Measurements from ENCODE around the gene FGD3. TPM values are rescaled to one million over a fixed set of nuclear protein-coding genes. Genes with fewer than 3 reads are reported as not detected.

FGD3 gene
- polyA plus RNA-seq, 1 donor: 7.2 TPM

- no CpG with 5 or more reads among the region's 6 CpGs for WGBS (ENCODE audit: insufficient coverage, low lambda C conversion rate)
- Histone ChIP-seq H3K27me3 (ENCODE audit: control insufficient read depth, insufficient read depth, low read length) (no peaks in the 10 kb centered on the region), H3K27ac (ENCODE audit: low read length) (no peak overlapping the region), H3K9me3 (ENCODE audit: control insufficient read depth, low read depth, low read length) (no peaks in the 10 kb centered on the region), H3K36me3 (ENCODE audit: control insufficient read depth, insufficient read depth, low read length) (peaks cover 9% of the 10 kb centered on the region), H3K4me1 (ENCODE audit: control insufficient read depth, insufficient read depth, low read length) (no peaks in the 10 kb centered on the region), H3K4me3 (ENCODE audit: low read length) (no peak overlapping the region)
- no peak for DNase-seq
Observed at GRCh38 chr9:93039456-93039855, 92.1 kb downstream of the FGD3 start.

DNA sequence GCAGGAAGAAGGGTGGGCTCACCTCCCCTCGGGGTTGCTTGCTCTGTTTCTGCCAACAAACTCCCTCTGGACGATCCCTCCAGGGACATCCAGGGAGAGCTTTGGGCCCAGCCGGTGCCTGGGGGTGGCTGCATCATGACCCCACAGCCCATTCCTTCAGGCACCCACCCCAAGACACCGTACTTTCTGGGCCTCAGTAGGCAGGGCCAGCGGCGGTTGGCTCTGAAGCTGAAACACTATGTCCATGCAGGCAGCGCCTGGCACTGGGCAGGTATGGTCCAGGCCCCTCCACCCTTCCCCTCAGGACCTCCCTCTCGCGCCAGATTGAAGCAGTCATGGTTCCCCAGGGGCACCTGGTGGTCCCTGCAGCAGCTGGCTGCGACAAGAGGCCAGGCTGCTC, 92.7 kb downstream of the FGD3 start:
- Histone ChIP-seq H3K27me3 (ENCODE audit: control insufficient read depth, insufficient read depth, low read length) (no peaks in the 10 kb centered on the region), H3K4me1 (ENCODE audit: control insufficient read depth, insufficient read depth, low read length) (no peaks in the 10 kb centered on the region), H3K9me3 (ENCODE audit: control insufficient read depth, low read depth, low read length) (no peaks in the 10 kb centered on the region), H3K4me3 (ENCODE audit: low read length) (no peak overlapping the region), H3K36me3 (ENCODE audit: control insufficient read depth, insufficient read depth, low read length) (peaks cover 7% of the 10 kb centered on the region), H3K27ac (ENCODE audit: low read length) (no peak overlapping the region)
- DNase-seq: no peak
- WGBS (ENCODE audit: insufficient coverage, low lambda C conversion rate): no CpG with 5 or more reads among the region's 10 CpGs

- Histone ChIP-seq H3K4me3 (ENCODE audit: low read length) (no peak overlapping the region), H3K27me3 (ENCODE audit: control insufficient read depth, insufficient read depth, low read length) (no peaks in the 10 kb centered on the region), H3K4me1 (ENCODE audit: control insufficient read depth, insufficient read depth, low read length) (no peaks in the 10 kb centered on the region), H3K9me3 (ENCODE audit: control insufficient read depth, low read depth, low read length) (no peaks in the 10 kb centered on the region), H3K36me3 (ENCODE audit: control insufficient read depth, insufficient read depth, low read length) (peaks cover 7% of the 10 kb centered on the region), H3K27ac (ENCODE audit: low read length) (no peak overlapping the region)
- no CpG with 5 or more reads among the region's 7 CpGs for WGBS (ENCODE audit: insufficient coverage, low lambda C conversion rate)
- DNase-seq: no peak
Observed at GRCh38 chr9:93040409-93040808, 93.1 kb downstream of the FGD3 start.

- H3K4me3 ChIP-seq (ENCODE audit: low read length): no peak overlapping the region
- H3K27me3 ChIP-seq (ENCODE audit: control insufficient read depth, insufficient read depth, low read length): no peaks in the 10 kb centered on the region
- DNase-seq: no peak
- H3K4me1 ChIP-seq (ENCODE audit: control insufficient read depth, insufficient read depth, low read length): no peaks in the 10 kb centered on the region
- no peaks in the 10 kb centered on the region for H3K9me3 ChIP-seq (ENCODE audit: control insufficient read depth, low read depth, low read length)
- WGBS (ENCODE audit: insufficient coverage, low lambda C conversion rate): no CpG with 5 or more reads among the region's 6 CpGs
- H3K27ac ChIP-seq (ENCODE audit: low read length): no peak overlapping the region
- no peaks in the 10 kb centered on the region for H3K36me3 ChIP-seq (ENCODE audit: control insufficient read depth, insufficient read depth, low read length)
Observed at GRCh38 chr9:93041108-93041802, 93.9 kb downstream of the FGD3 start.

- WGBS (ENCODE audit: insufficient coverage, low lambda C conversion rate): no CpG with 5 or more reads among the region's 6 CpGs
- H3K27ac ChIP-seq (ENCODE audit: low read length): no peak overlapping the region
- H3K4me3 ChIP-seq (ENCODE audit: low read length): no peak overlapping the region
- H3K27me3 ChIP-seq (ENCODE audit: control insufficient read depth, insufficient read depth, low read length): no peaks in the 10 kb centered on the region
- no peaks in the 10 kb centered on the region for H3K9me3 ChIP-seq (ENCODE audit: control insufficient read depth, low read depth, low read length)
- no peaks in the 10 kb centered on the region for H3K36me3 ChIP-seq (ENCODE audit: control insufficient read depth, insufficient read depth, low read length)
- DNase-seq: no peak
- no peaks in the 10 kb centered on the region for H3K4me1 ChIP-seq (ENCODE audit: control insufficient read depth, insufficient read depth, low read length)
Observed at GRCh38 chr9:93043122-93043521, 95.8 kb downstream of the FGD3 start.

DNA sequence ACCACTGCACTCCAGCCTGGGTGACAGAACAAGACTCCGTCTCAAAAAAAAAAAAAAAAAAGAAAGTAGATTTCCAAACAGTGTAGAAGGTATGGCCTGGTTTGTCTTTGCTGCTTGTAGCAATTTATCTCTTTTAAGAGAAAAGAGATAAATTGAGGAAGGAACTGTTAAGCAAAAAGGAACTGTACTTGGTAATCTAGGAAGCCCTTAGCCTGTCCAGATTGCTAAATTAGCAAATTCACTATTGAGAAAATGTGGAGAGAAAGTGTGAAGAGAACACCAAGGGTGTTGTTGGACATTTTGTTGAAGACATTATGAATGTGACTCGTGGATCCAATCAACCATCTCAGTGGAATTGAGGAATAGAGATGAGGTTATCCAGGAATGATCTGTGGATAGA, 98.2 kb downstream of the FGD3 start:
- no CpG with 5 or more reads among the region's 2 CpGs for WGBS (ENCODE audit: insufficient coverage, low lambda C conversion rate)
- Histone ChIP-seq H3K4me1 (ENCODE audit: control insufficient read depth, insufficient read depth, low read length) (no peaks in the 10 kb centered on the region), H3K27ac (ENCODE audit: low read length) (no peak overlapping the region), H3K36me3 (ENCODE audit: control insufficient read depth, insufficient read depth, low read length) (no peaks in the 10 kb centered on the region), H3K4me3 (ENCODE audit: low read length) (no peak overlapping the region), H3K9me3 (ENCODE audit: control insufficient read depth, low read depth, low read length) (no peaks in the 10 kb centered on the region), H3K27me3 (ENCODE audit: control insufficient read depth, insufficient read depth, low read length) (no peaks in the 10 kb centered on the region)
- no peak for DNase-seq

DNA sequence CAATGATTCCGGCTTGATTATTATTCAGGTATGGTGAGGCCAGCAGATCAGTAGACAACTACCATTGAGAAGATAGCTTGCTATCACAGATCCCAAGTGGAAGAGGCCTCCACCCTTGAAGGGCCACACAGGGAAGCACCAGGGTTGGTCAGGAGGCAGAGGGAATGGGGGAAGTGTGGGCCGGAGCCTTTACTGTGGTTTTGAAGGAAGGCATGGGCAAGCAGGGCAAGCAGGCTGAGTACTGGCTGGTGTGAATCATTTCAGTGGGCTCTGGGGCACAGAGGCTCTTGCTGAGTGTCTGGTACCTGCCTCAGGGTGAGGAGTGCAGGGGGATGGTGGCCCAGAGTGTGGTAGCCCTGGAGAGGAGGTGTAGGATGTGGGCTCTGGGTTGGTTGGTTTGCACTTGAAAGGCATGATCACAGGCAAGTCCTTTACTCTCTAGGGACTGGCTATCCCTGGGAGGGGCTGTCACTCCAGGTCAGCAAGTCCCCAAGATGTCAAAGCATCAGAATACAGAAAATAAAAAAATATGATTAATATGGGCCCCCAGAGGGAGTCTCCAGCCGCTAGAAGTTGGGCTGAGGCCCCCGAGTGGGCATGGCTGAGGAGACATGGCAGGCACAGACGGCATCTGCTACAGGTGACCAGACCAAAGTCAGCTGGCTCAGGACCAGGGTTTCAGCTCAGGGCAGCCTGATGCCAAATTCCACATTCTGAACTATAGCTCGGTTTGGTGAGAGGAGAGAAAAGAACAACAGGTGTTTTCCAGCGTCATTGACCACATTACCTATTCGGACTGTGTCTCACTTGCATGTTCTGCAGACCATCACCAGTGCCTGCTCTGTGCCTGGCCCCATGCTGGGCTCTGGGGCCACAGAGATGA, 101.5 kb downstream of the FGD3 start:
- WGBS (ENCODE audit: insufficient coverage, low lambda C conversion rate): no CpG with 5 or more reads among the region's 8 CpGs
- Histone ChIP-seq H3K27ac (ENCODE audit: low read length) (no peak overlapping the region), H3K36me3 (ENCODE audit: control insufficient read depth, insufficient read depth, low read length) (no peaks in the 10 kb centered on the region), H3K4me3 (ENCODE audit: low read length) (no peak overlapping the region), H3K4me1 (ENCODE audit: control insufficient read depth, insufficient read depth, low read length) (no peaks in the 10 kb centered on the region), H3K9me3 (ENCODE audit: control insufficient read depth, low read depth, low read length) (no peaks in the 10 kb centered on the region), H3K27me3 (ENCODE audit: control insufficient read depth, insufficient read depth, low read length) (no peaks in the 10 kb centered on the region)
- DNase-seq: no peak

- Histone ChIP-seq H3K4me1 (ENCODE audit: control insufficient read depth, insufficient read depth, low read length) (no peaks in the 10 kb centered on the region), H3K9me3 (ENCODE audit: control insufficient read depth, low read depth, low read length) (no peaks in the 10 kb centered on the region), H3K36me3 (ENCODE audit: control insufficient read depth, insufficient read depth, low read length) (no peaks in the 10 kb centered on the region), H3K4me3 (ENCODE audit: low read length) (no peak overlapping the region), H3K27ac (ENCODE audit: low read length) (no peak overlapping the region), H3K27me3 (ENCODE audit: control insufficient read depth, insufficient read depth, low read length) (no peaks in the 10 kb centered on the region)
- no peak for DNase-seq
- no CpG with 5 or more reads among the region's 4 CpGs for WGBS (ENCODE audit: insufficient coverage, low lambda C conversion rate)
Observed at GRCh38 chr9:93049491-93049890, 102.2 kb downstream of the FGD3 start.

- H3K27me3 ChIP-seq (ENCODE audit: control insufficient read depth, insufficient read depth, low read length): no peaks in the 10 kb centered on the region
- DNase-seq: no peak
- no peak overlapping the region for H3K4me3 ChIP-seq (ENCODE audit: low read length)
- no CpG with 5 or more reads among the region's 4 CpGs for WGBS (ENCODE audit: insufficient coverage, low lambda C conversion rate)
- H3K9me3 ChIP-seq (ENCODE audit: control insufficient read depth, low read depth, low read length): no peaks in the 10 kb centered on the region
- no peak overlapping the region for H3K27ac ChIP-seq (ENCODE audit: low read length)
- H3K36me3 ChIP-seq (ENCODE audit: control insufficient read depth, insufficient read depth, low read length): no peaks in the 10 kb centered on the region
- no peaks in the 10 kb centered on the region for H3K4me1 ChIP-seq (ENCODE audit: control insufficient read depth, insufficient read depth, low read length)
Observed at GRCh38 chr9:93050231-93050630, 102.9 kb downstream of the FGD3 start.

DNA sequence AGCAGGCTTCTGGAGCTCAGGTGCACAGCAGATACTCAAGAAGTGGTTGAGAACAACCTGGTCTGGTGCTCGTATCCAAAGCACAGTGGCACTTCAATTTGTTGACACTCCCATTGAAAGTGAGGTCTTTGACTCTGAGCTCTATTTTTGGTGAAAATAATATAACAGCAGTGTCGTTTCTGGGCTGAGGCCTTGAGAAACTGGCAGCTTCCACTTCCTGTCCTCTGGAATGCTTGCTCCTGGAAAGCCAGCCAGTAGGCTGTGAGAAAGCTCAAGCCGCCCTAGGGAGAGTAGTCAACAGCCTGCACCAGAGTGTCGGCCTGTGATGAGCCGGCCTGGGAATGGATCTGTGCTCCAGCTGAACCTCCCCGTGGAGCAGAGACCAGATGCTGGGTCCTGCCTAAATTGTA, 104.4 kb downstream of the FGD3 start:
- Histone ChIP-seq H3K36me3 (ENCODE audit: control insufficient read depth, insufficient read depth, low read length) (no peaks in the 10 kb centered on the region), H3K27me3 (ENCODE audit: control insufficient read depth, insufficient read depth, low read length) (no peaks in the 10 kb centered on the region), H3K4me3 (ENCODE audit: low read length) (no peak overlapping the region), H3K4me1 (ENCODE audit: control insufficient read depth, insufficient read depth, low read length) (no peaks in the 10 kb centered on the region), H3K9me3 (ENCODE audit: control insufficient read depth, low read depth, low read length) (no peaks in the 10 kb centered on the region), H3K27ac (ENCODE audit: low read length) (no peak overlapping the region)
- no peak for DNase-seq
- WGBS (ENCODE audit: insufficient coverage, low lambda C conversion rate): no CpG with 5 or more reads among the region's 6 CpGs

Data from large intestine (tissue), 3 donors.